ENCODE data around the gene GPI. TPM values are rescaled to one million over a fixed set of nuclear protein-coding genes. Genes with fewer than 3 reads are reported as not detected.

Gene GPI
- total and polyA plus RNA-seq, 2 of the 13 experiments (the other 11 are each of a cell fraction or from before 2014, with no cell fraction given) = 147 to 167 TPM

DNA sequence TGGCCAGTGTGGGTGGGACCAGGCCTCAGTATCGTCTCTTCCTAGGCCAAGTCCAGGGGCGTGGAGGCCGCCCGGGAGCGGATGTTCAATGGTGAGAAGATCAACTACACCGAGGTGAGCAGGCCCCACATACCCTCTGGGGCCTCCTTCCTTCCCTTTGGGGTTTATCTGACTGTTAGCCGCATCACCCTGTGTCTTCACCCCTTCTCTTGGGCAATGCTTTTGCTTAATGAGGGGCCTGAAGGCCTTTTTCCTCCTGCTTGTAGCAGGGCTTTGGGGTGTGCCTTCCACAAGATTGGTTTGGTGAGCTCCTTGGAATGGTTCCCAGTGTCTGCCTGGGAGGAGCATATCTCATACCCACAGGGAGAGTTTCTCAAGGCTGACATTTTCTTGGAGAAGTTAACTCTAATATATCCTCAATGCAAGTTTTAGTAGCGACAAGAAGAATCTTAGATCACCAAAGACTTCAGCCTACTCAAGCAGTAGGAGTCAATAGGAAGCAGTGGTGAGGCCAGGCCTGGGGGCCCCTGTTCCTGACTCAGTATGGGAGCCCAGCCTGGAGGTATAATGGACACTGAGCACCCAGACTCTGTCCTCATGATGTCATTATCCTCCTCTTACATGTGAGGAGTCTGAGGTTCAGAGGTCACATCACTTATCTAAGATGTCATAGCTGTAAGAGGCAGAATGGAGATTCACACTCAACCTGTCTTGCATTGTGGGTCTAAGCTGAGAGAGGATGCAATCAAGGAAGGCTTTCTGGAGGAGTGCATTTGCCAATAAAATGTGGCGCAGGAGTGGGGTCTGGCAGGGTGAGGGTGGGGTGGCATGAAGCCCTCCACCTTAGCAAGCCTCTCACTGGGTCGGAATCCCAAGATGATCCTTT lies 2.0 kb downstream of the GPI start:
- H3K36me3 ChIP-seq (replicated peaks in 1 of 2; ENCODE audit: control insufficient read depth in 1 of 2, insufficient read depth in 2 of 2, low read length in 2 of 2) = peaks cover 22 to 47% of the 10 kb centered on the region in 2 experiments
- H3K9ac ChIP-seq (ENCODE audit: insufficient read depth, low read depth, low read length) = peak overlapping the region; percentile 84; the same call in 1 of the 2 replicates
- H3K79me2 ChIP-seq (ENCODE audit: insufficient read depth, low read length) = peaks cover 53% of the 10 kb centered on the region
- intact Hi-C loops (cut with micrococcal nuclease; ENCODE audit: unreplicated experiment) (no loop called here), in situ Hi-C loops (cut with HindIII; ENCODE audit: extremely low pct_ligation_motif_present, low pct_unique_long_range_greater_than_20kb) (no loop called here)
- no peak for ATAC-seq
- FAIRE-seq = no peak
- TF ChIP-seq ZBTB21 (CRISPR knock-in tag; IDR thresholded peaks at IDR 0.05) (peak; percentile 79), ZBTB1 (CRISPR knock-in tag; IDR thresholded peaks at IDR 0.05; ENCODE audit: borderline replicate concordance) (no peak)
- DNase-seq (ENCODE audit: low spot score) = no peak
- ChIA-PET CTCF (ENCODE audit: low intra/inter-chr PET ratio, low total read pairs) (no interaction called here), POLR2A (interaction anchor here (0.5 kb wide), 1 partner anchor 13 kb away, joined by 5 read pairs; no protein-coding TSS in a partner anchor)
- TSS peak; percentile 32 for BruUV-seq (replicated peaks)
- peak overlapping the region; percentile 87 for H3K4me2 ChIP-seq (ENCODE audit: low read depth, low read length)
- H3K4me1 ChIP-seq (ENCODE audit: insufficient read depth, low read length) = peaks cover 83% of the 10 kb centered on the region
- no peak overlapping the region for H3K27ac ChIP-seq (ENCODE audit: extremely low read length, insufficient read depth, low read length)
- no peaks in the 10 kb centered on the region for H3K9me3 ChIP-seq (ENCODE audit: low read length)
- peak overlapping the region; percentile 87 to 95 (median 89) for H3K4me3 ChIP-seq (replicated peaks in 1 of 3; ENCODE audit: insufficient read depth in 1 of 3, low read depth in 2 of 3, low read length in 3 of 3)
- H4K20me1 ChIP-seq (ENCODE audit: insufficient read depth, low read length) = peaks cover 26% of the 10 kb centered on the region
- no peak overlapping the region for H2AFZ ChIP-seq (ENCODE audit: low read length)
- no peaks in the 10 kb centered on the region for H3K27me3 ChIP-seq (ENCODE audit: control insufficient read depth in 1 of 2, insufficient read depth in 2 of 2, low read length in 2 of 2)
- WGBS (ENCODE audit: low lambda C conversion rate) = 90% methylated on average over 10 of the region's 10 CpGs

DNA sequence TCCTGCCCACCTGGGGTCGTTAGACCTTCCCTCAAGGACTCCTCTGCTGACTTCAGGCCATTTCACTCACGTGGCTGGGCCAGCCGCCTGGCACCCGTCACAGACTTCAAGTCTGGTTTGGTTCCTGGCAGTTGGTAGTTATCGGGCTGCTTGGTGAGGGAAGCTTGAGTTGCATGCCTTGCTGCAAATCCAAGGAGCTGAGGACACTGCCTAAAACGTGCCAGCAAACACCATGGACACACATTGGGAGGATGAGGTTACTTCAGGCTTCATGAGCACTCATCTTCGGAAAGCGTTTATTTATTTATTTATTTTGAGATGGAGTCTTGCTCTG lies 2.6 kb downstream of the GPI start:
- no peak for FAIRE-seq
- no peak for DNase-seq (ENCODE audit: low spot score)
- peak overlapping the region in 1 of 3 experiments; percentile 21; a peak in 1 of 6 replicates for H3K4me3 ChIP-seq (replicated peaks in 1 of 3; ENCODE audit: insufficient read depth in 1 of 3, low read depth in 2 of 3, low read length in 3 of 3)
- intact Hi-C loops (cut with micrococcal nuclease; ENCODE audit: unreplicated experiment) = no loop called here
- no peak overlapping the region for H3K27ac ChIP-seq (ENCODE audit: extremely low read length, insufficient read depth, low read length)
- peaks cover 56% of the 10 kb centered on the region for H3K79me2 ChIP-seq (ENCODE audit: insufficient read depth, low read length)
- peaks cover 22 to 47% of the 10 kb centered on the region in 2 experiments for H3K36me3 ChIP-seq (replicated peaks in 1 of 2; ENCODE audit: control insufficient read depth in 1 of 2, insufficient read depth in 2 of 2, low read length in 2 of 2)
- H2AFZ ChIP-seq (ENCODE audit: low read length) = no peak overlapping the region
- ChIA-PET CTCF (ENCODE audit: low intra/inter-chr PET ratio, low total read pairs) (no interaction called here), POLR2A (interaction anchor here (0.5 kb wide), 1 partner anchor 12 kb away, joined by 5 read pairs; no protein-coding TSS in a partner anchor)
- 86% methylated on average over 5 of the region's 8 CpGs for WGBS (ENCODE audit: low lambda C conversion rate)
- H3K4me2 ChIP-seq (ENCODE audit: low read depth, low read length) = peak overlapping the region; percentile 87
- no peak overlapping the region for H3K9ac ChIP-seq (ENCODE audit: insufficient read depth, low read depth, low read length)
- H4K20me1 ChIP-seq (ENCODE audit: insufficient read depth, low read length) = peaks cover 26% of the 10 kb centered on the region
- no peaks in the 10 kb centered on the region for H3K9me3 ChIP-seq (ENCODE audit: low read length)
- peaks cover 77% of the 10 kb centered on the region for H3K4me1 ChIP-seq (ENCODE audit: insufficient read depth, low read length)
- no peak for ATAC-seq
- TF ChIP-seq ZNF362 (CRISPR knock-in tag; IDR thresholded peaks at IDR 0.05; ENCODE audit: borderline replicate concordance) (no peak), GTF3A (CRISPR knock-in tag; conservative IDR thresholded peaks at IDR 0.05) (no peak), SKI (IDR thresholded peaks at IDR 0.05; ENCODE audit: partially characterized antibody) (no peak), SRSF4 (IDR thresholded peaks at IDR 0.05; ENCODE audit: low read depth, low read length, poor library complexity, severe bottlenecking) (no peak), MTF2 (CRISPR knock-in tag; IDR thresholded peaks at IDR 0.05; ENCODE audit: borderline replicate concordance) (no peak), HES4 (CRISPR knock-in tag; IDR thresholded peaks at IDR 0.05; ENCODE audit: borderline replicate concordance) (no peak), ZNF850 (CRISPR knock-in tag; conservative IDR thresholded peaks at IDR 0.05) (no peak), ZNF367 (CRISPR knock-in tag; IDR thresholded peaks at IDR 0.05; ENCODE audit: borderline replicate concordance) (no peak), ZC3H4 (CRISPR knock-in tag; IDR thresholded peaks at IDR 0.05; ENCODE audit: borderline replicate concordance) (no peak)
- H3K27me3 ChIP-seq (ENCODE audit: control insufficient read depth in 1 of 2, insufficient read depth in 2 of 2, low read length in 2 of 2) = no peaks in the 10 kb centered on the region
- BruUV-seq (replicated peaks) = no TSS peak
- in situ Hi-C loops (cut with HindIII; ENCODE audit: extremely low pct_ligation_motif_present, low pct_unique_long_range_greater_than_20kb) = no loop called here
